Right lobe of liver (tissue), 4 donors: ENCODE results near the gene COL2A1.

Source experiments
- CTCF ChIP-seq, 4 donors: fragments of 200-600 bp in 3 of 4; fragments of 450-650 bp in 1 of 4; IDR thresholded peaks; one replicate each; pipeline versions ENCODE4 v1.5.1 to v1.8.0; 2016 to 2022; ENCODE audit warnings: antibody characterized with exemption in 4 of 4, mild to moderate bottlenecking in 2 of 4
- POLR2A ChIP-seq: fragments of 450-650 bp; IDR thresholded peaks from one replicate; pipeline ENCODE4 v1.6.1; 2017; ENCODE audit warnings: antibody characterized with exemption, mild to moderate bottlenecking
- donor health status: DM: no; HTN: no; CAD: no.
- donor health status: DM: no; HTN: no; CAD: no.
- donor health status: DM: no; HTN: yes; CAD: no.

- TF ChIP-seq CTCF (IDR thresholded peaks at IDR 0.05) (no peak), POLR2A (no peak)
These were observed 20.5 kb upstream of the COL2A1 start for GRCh38 chr12:48024735-48025134.
